Gastrocnemius medialis (tissue), 4 donors: Measurements from ENCODE around the gene OVCH2. TPM values are rescaled to one million over a fixed set of nuclear protein-coding genes. Genes with fewer than 3 reads are reported as not detected.

Experiments
- ATAC-seq, 2 donors: fragments of 150-250 bp; one replicate each; pipeline ENCODE4 v1.9.1; 2016
- DNase-seq, 2 donors: peaks; one replicate each; pipeline ENCODE4 v3.0.0-alpha.2; 2019
- H3K27ac ChIP-seq, 4 donors: fragments of 200-600 bp; sonication (generic); 1 replicate in 1 of 4; 2 replicates in 3 of 4; pipeline ENCODE4 v1.5.1; 2016 to 2018; ENCODE audit warnings: mild to moderate bottlenecking in 2 of 4, moderate library complexity in 1 of 4
- H3K27me3 ChIP-seq, 3 donors: fragments of 200-600 bp; sonication (generic) in 2 of 3; 1 replicate in 1 of 3; 2 replicates in 2 of 3; pipeline versions ENCODE4 v1.5.1 to v1.6.0; 2016 to 2019; ENCODE audit warnings: mild to moderate bottlenecking in 1 of 3, moderate library complexity in 1 of 3
- H3K36me3 ChIP-seq, 2 donors: fragments of 200-600 bp; sonication (generic) in 1 of 2; one replicate each; pipeline ENCODE4 v1.5.1; 2017 to 2018
- H3K4me1 ChIP-seq, 2 donors: fragments of 200-600 bp; sonication (generic) in 1 of 2; one replicate each; pipeline ENCODE4 v1.5.1; 2016 to 2017; ENCODE audit warnings: mild to moderate bottlenecking in 2 of 2
- H3K4me3 ChIP-seq, 4 donors: fragments of 200-600 bp; sonication (generic) in 3 of 4; 1 replicate in 1 of 4; 2 replicates in 3 of 4; pipeline ENCODE4 v1.5.1; 2016 to 2019; ENCODE audit warnings: mild to moderate bottlenecking in 2 of 4
- H3K9me3 ChIP-seq, 3 donors: fragments of 200-600 bp; sonication (generic) in 2 of 3; 1 replicate in 1 of 3; 2 replicates in 2 of 3; pipeline ENCODE4 v1.5.1; 2016 to 2019
- CTCF ChIP-seq, 5 experiments: fragments of 450-650 bp in 3 of 5; fragments of 200-600 bp in 2 of 5; sonication (generic) in 2 of 5; IDR thresholded peaks in 4 of 5; conservative IDR thresholded peaks in 1 of 5; 1 replicate in 4 of 5; 2 replicates in 1 of 5; pipeline ENCODE4 v1.5.1; 2016 to 2019; ENCODE audit warnings: antibody characterized with exemption in 5 of 5, mild to moderate bottlenecking in 3 of 5, moderate library complexity in 3 of 5
- POLR2A ChIP-seq, 2 donors: fragments of 450-650 bp; IDR thresholded peaks; one replicate each; pipeline ENCODE4 v1.6.1; 2017; ENCODE audit warnings: antibody characterized with exemption in 2 of 2, mild to moderate bottlenecking in 2 of 2, moderate library complexity in 2 of 2
- in situ Hi-C, 4 donors: fragments of 200-750 bp; cut with MboI; loops; one replicate each; pipeline versions ENCODE4 v1.15.0 to v1.8.0; 2017; ENCODE audit warnings: low sequenced_read_pairs in 4 of 4
- intact Hi-C: fragments of 100-400 bp; cut with DNase I; formaldehyde crosslinking; loops from one replicate; pipeline ENCODE4 v1.15.1; 2023; ENCODE audit warnings: low total_unique reads
- total RNA-seq, 4 donors: library from RNA; depleted of rRNA; stranded (reverse); fragments of >200 nt; gene quantifications; one replicate each; pipeline versions ENCODE4 v1.1.0 to v1.2.3, GENCODE V29; 2016

OVCH2 gene
- total RNA-seq, 4 donors from 2014 or later = not detected

- Histone ChIP-seq H3K4me1 (peaks cover 12 to 13% of the 10 kb centered on the region in 2 donors), H3K4me3 (no peak overlapping the region), H3K27ac (no peak overlapping the region), H3K27me3 (no peaks in the 10 kb centered on the region), H3K9me3 (no peaks in the 10 kb centered on the region), H3K36me3 (no peaks in the 10 kb centered on the region)
- in situ Hi-C loops (loop anchor here (10.0 to 25.0 kb wide), 4 partner anchors 578 to 603 kb away; partner anchors contain the start of gene RBMXL2 (in 1 of the 4)), intact Hi-C loops (loop anchor here (5.0 kb wide), 1 partner anchor 178 kb away; the partner anchor contains the start of gene PPFIBP2)
- TF ChIP-seq CTCF (IDR thresholded peaks at IDR 0.05 in 4 of 5, conservative IDR thresholded peaks at IDR 0.05 in 1 of 5) (no peak), POLR2A (IDR thresholded peaks at IDR 0.05) (no peak)
- ATAC-seq (no peak), DNase-seq (no peak)
These were observed 15.6 kb downstream of the OVCH2 start for GRCh38 chr11:7690648-7691047.

GRCh38 chr11:7689239-7689638, 17.0 kb downstream of the OVCH2 start:
- H3K36me3 ChIP-seq = no peaks in the 10 kb centered on the region
- no peaks in the 10 kb centered on the region for H3K9me3 ChIP-seq
- in situ Hi-C loops (loop anchor here in 2 of 4 donors (25.0 kb wide), 2 partner anchors 577 to 602 kb away; partner anchors contain the start of gene RBMXL2 (in 1 of the 2)), intact Hi-C loops (no loop called here)
- no peak overlapping the region for H3K4me3 ChIP-seq
- DNase-seq = no peak
- no peak for ATAC-seq
- H3K4me1 ChIP-seq = peaks cover 12 to 13% of the 10 kb centered on the region in 2 donors
- H3K27ac ChIP-seq = no peak overlapping the region
- TF ChIP-seq POLR2A (IDR thresholded peaks at IDR 0.05) (no peak), CTCF (IDR thresholded peaks at IDR 0.05 in 4 of 5, conservative IDR thresholded peaks at IDR 0.05 in 1 of 5) (no peak)
- no peaks in the 10 kb centered on the region for H3K27me3 ChIP-seq

GRCh38 chr11:7688238-7688826, 17.9 kb downstream of the OVCH2 start:
- in situ Hi-C loops = loop anchor here in 2 of 4 donors (25.0 kb wide), 2 partner anchors 576 to 601 kb away; partner anchors contain the start of gene RBMXL2 (in 1 of the 2)
- Histone ChIP-seq H3K4me3 (no peak overlapping the region), H3K4me1 (peaks cover 12 to 13% of the 10 kb centered on the region in 2 donors), H3K27ac (no peak overlapping the region), H3K36me3 (no peaks in the 10 kb centered on the region), H3K9me3 (no peaks in the 10 kb centered on the region), H3K27me3 (no peaks in the 10 kb centered on the region)
- intact Hi-C loops = no loop called here
- DNase-seq (no peak), ATAC-seq (no peak)
- TF ChIP-seq POLR2A (IDR thresholded peaks at IDR 0.05) (no peak), CTCF (IDR thresholded peaks at IDR 0.05 in 4 of 5, conservative IDR thresholded peaks at IDR 0.05 in 1 of 5) (peak in 3 of 5 experiments; percentile 35 to 66 (median 60))

GRCh38 chr11:7687386-7687785, 18.9 kb downstream of the OVCH2 start:
- no peaks in the 10 kb centered on the region for H3K27me3 ChIP-seq
- H3K9me3 ChIP-seq = no peaks in the 10 kb centered on the region
- no peak overlapping the region for H3K27ac ChIP-seq
- DNase-seq (no peak), ATAC-seq (no peak)
- intact Hi-C loops (no loop called here), in situ Hi-C loops (loop anchor here in 2 of 4 donors (25.0 kb wide), 2 partner anchors 575 to 600 kb away; partner anchors contain the start of gene RBMXL2 (in 1 of the 2))
- H3K4me3 ChIP-seq = no peak overlapping the region
- TF ChIP-seq POLR2A (IDR thresholded peaks at IDR 0.05) (no peak), CTCF (IDR thresholded peaks at IDR 0.05 in 4 of 5, conservative IDR thresholded peaks at IDR 0.05 in 1 of 5) (no peak)
- no peaks in the 10 kb centered on the region for H3K36me3 ChIP-seq
- H3K4me1 ChIP-seq = peaks cover 12 to 13% of the 10 kb centered on the region in 2 donors
